ENCODE results near the gene SRGAP3.

SRGAP3 gene

DNA sequence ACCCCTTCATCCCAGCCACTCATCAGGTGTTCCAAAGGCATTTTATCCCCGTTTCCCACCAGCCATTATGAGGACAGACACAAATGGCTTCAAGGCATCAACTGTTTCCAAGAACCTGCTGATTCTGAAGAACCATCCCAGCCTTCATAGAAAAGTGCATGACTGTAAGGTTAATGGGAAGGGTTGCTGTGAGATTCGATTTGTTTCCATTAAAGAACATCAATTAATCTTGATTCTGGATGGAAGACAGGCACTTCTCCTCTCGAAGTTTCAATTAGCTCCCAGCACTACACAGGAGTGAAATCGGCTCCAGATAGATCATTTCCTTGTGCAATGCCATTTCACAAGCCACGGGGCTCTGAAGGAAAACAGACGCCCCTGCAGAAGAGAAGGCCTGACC is 25.8 kb downstream of the SRGAP3 start:
- no peak for DNase-seq

DNA sequence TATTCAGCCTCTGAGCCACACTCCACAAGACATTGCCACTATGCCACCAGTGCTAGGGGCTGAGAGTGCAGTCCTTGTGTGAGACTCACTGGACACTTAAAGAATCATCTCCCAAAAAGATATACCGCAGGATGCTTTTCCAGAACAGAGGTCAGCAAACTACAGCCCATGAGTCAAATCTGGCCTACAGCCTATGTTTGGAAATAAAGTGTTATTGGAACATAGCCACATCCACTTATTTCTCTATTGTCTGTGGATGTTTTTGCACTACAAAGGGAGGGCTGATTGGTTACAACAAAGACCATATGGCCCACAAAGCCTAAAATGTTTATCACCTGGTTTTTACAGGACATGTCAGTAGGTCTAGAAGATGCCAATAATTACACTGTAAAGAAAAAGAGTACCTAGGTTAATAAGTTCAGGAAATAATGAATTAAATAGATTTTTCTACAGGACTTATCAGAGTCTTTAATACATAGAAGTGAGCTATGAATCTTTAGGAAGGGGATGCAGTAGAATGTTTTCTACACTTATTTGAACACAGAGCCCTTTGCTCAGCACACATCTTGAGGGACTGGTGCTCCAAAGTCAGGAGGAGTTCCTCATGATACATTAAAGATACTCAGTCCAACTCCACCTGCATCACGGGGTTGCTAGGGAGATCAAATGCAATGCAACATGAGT is 26.3 kb downstream of the SRGAP3 start:
- no peak for DNase-seq

DNA sequence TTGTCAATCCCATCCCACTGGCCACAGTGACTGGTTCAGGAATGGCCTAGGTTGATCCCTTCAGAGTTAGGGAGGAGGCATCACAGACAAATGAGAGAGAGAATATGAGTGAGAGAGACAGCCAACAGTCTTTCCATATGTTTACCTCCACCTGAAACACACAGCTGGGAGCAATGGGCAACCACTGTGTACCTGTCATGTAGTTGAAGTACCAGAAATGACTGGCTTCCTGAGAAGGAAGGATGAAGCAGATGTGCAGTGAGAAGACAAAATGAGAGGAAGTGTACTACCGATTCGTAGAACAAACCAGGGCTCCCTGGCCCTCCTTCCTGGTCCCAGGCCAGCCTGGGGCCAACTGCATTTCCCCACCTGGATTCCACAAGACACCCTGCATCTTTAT is 27.4 kb downstream of the SRGAP3 start:
- no peak for DNase-seq

DNA sequence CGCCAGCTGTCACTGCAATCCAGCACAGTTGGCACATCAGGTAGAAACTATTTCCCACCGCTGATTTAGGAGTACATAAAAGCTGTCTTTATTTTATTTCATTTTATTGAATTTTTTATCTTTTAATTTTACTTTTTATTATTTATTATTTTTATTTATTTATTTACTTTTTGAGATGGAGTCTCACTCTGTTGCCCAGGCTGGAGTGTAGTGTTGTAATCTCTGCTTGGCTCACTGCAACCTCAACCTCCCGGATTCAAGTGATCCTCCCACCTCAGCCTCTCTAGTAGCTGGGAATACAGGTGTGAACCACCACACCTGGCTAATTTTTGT is 31.0 kb downstream of the SRGAP3 start:
- DNase-seq = no peak

DNA sequence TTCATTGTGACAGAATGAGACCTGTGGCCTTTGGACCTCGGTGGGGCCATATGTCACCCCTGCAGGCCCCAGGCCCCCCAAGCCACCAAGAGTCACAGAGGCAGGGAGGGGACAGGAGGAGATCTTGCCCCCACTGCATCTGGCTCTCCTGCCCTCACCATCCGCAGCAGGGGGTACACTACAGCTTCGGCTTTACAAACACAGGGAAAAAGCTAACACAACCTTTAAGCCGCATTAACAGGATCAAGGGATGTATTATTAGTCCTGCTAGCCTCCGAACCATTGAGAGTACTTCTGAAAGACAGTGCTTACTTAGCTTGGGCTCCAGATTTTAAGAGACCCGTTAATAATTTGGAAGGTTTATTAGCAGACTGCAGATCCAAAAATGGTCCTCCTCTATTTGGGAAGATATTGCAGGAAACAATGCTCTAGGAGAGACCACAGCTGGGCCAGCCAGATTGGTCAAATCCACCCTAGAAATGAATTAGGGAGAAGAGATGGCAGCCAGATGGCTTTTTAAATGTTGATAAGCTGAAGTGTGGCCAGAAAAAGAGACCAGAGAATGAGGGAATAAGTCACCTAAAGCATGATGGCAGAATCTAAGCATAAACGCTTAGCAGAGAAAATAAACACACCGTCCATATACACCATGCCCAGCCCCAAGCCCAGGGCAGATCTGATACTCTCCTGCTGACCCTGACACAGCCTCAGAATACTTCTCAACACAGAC is 31.5 kb downstream of the SRGAP3 start:
- DNase-seq = no peak

DNA sequence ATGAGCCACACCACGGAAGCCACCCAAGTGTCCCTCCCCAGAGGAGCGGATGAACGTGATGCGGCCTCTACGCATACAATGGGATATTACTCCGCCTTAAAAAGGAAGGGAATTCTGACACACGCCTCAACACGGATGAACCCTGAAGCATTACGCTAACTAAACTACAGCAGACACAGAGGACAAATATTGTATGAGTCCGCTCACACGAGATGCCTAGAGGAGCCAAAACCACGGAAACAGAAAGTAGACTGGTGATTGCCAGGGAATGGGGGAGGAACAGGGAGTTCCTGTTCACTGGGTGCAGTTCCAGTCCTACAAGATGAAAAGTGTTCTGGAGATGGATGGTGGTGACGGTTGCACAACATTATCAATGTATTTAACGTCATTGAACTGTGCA is 32.7 kb downstream of the SRGAP3 start:
- no peak for DNase-seq

DNA sequence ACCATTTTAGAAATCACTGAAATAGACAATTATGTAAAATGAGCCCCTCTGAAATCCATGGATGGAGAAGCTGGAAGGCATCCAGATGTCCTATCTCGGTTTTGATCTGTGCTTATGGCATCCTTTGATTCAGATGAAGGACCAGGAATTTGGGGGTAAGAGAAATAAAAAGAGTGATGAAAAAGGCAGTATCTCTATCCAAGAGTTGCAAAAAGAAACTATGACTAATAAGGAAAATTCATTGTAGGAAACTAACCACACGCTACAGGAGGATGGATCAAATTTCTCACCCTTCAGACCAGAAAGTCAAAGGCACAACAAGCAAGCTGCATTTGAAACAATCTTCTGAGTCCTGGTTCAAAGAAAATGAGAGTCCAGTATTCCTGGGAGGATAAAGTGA is 34.8 kb downstream of the SRGAP3 start:
- no peak for DNase-seq

DNA sequence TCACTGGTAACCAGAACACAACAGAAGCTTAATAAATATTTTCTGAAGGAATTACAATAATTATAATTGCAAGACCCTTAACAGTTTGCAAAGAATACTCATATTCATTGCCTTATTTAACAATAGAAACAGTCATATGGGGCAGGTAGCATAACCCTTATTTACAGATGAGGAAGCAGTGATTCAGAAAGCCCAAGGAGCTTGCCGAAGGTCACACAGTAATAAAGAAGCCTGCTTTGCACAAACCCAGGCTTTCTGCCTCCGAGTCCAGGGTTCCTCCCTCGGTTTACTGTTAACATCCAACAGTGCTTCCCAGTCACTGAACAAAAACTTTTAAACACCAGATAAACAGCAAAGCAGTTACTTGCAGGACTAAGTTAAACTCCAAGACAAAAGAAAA is 35.3 kb downstream of the SRGAP3 start:
- no peak for DNase-seq

DNA sequence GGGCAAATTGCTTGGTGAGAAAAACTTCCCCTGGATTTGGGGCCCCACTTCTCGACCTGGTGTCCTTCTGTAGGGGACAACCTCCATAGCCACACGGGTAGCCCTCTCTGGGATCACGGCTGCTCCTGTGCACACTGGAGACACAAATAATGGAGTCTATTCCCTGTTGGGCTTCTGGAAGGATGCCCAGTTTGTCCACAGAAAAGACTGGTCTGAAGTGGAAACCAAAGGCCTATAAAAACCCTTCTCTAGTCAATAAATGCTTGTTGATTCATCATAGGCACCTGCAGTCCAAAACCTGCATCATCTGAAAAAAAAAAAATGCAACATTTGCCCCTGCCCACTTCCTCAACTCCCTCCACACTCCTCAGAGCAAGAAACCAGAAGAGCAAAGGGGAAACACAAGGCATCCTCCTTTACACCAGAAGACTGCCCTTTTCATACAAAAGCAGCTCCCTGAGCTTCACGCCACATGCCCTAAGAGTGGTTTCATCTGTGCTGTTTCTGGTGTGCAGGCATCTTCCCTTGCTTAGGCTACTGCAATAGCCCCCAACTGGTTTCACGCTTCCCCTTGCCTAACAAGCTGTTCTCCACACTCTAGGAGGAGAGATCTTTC is 36.3 kb downstream of the SRGAP3 start:
- DNase-seq = peak; percentile 28

DNA sequence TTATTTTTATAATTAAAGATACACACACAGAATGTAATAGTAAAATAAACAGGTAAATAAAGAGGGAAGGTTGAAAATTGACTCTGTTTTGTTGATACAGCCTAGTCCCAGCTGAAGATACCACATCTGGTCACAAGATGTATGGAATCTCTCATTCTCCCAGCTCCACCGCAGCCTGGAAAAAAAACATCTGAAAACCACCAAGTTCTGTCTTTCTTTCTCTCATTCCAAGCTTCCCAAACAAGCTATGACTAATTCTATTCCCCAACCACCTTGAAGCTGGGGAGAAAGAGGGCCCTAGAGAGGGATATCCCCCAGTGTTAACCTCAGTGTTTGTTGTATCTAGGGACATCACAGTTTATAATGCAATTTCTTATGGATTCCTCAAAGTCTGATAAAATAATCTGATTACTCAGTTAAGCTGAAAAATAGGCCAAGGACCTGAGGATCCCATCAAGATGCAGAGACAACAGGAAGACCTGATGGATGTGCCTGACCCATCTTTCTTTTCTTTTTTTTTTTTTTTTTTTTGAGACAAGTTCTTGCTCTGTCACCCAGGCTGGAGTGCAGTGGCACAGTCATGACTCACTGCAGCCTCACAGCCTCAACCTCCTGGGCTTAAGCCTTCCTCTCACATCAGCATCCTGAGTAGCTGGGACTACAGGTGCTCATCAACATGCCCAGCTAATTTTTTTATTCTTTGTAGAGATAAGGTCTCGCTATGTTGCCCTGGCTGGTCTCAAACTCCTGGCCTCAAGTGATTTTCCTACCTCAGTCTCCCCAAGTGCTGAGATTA is 38.1 kb downstream of the SRGAP3 start:
- no peak for DNase-seq

- DNase-seq = no peak
These were observed 39.7 kb downstream of the SRGAP3 start for GRCh38 chr3:9209777-9210176.

DNA sequence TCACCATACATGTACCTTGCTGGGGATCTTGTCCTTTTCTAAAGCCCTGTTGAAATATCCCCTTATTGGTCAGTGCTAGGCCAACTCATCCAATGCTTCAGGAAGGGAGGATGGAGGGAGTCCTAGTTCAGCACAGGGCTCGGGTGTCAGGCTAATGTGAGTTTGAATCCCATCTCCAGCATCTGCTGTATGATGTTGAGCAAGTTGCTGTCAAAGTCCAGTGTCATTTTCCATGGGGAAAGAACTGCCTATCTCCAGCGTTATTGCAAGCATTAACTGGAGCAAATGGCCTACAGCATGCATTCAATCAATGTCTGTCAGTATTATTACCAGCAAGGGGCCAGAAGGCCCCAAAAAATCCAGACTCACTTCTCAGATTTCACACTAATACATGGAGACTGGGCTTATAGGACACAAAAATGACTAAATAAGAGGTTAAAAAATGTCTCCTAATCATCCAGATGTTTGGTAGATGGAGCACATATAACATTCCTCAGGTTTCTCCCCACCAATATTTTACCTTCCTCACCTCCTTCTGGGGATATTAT is 40.8 kb downstream of the SRGAP3 start:
- no peak for DNase-seq

DNA sequence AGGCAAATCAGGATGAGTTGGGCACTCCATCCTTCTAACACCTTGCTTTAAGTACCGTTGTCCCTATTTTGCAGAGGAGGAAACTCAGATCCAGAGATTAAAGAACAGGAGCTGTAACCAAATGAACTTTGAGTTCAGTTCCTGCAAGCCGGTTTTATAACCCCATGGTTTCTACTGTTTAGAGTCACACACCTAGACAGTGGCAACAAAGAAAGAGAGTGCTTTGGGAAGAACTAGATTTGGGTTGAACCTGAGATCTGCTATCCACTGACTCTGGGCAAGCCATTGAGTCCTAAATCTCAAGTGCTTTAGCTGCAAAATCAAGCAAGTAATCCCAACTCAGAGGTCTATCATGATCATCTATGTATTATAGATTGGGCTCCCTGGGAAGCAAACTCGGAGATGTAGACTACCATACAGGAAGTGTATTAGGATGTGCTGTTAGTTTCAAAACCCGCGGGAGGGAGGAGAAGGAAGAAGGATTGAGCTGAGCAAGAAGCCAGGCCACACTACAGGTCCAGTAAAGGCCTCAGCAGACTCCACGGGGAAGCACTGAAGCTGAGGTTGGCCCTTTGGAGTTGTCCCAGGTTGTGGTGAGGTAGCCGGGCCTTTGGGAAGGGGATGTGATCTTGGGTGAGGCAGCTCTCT is 42.2 kb downstream of the SRGAP3 start:
- DNase-seq = no peak

GRCh38 chr3:9206287-9206686 is 43.2 kb downstream of the SRGAP3 start:
- no peak for DNase-seq

- DNase-seq = no peak
These were observed 43.9 kb downstream of the SRGAP3 start for GRCh38 chr3:9205345-9206143.

- DNase-seq = no peak
These were observed 45.0 kb downstream of the SRGAP3 start for GRCh38 chr3:9204253-9204992.

DNA sequence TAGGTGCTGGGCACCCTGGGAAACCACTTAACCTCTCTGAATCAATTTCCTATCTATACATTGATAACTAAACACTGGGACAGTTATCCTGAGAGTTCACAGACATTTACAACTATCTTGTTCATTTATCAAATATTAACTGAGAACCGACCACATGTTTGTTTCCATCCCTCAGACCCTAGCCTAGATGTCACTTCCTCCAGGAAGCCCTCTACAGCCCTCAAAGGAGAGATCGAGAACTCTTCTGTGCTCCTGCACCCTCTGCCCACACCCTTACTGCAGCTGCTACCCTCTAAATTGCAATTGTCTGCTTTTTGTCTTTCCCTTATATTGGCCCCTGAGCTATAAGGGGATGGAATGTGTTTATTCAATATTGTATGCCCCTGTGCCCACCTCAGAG is 46.1 kb downstream of the SRGAP3 start:
- no peak for DNase-seq

GRCh38 chr3:9202546-9202945 is 46.9 kb downstream of the SRGAP3 start:
- DNase-seq = no peak

DNA sequence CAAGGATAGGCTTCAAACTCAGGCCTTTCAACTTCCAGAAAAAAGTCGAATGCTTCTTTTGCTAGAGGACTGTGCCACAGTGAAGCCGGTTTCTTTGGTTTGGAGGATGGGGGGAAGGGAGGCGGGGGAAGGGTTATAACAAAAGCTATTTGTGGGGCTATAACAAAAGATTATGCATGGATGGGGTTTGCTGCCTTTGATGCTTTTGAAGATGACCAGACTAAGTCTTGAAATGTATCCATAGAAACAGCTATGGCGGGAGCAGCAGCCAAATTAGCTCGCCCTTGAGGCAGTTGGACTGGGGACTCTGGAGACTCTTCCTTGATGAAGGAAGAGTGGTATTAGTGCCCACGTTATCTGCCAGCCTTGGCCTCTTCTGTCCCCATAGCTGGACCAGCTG is 47.5 kb downstream of the SRGAP3 start:
- DNase-seq = no peak

DNA sequence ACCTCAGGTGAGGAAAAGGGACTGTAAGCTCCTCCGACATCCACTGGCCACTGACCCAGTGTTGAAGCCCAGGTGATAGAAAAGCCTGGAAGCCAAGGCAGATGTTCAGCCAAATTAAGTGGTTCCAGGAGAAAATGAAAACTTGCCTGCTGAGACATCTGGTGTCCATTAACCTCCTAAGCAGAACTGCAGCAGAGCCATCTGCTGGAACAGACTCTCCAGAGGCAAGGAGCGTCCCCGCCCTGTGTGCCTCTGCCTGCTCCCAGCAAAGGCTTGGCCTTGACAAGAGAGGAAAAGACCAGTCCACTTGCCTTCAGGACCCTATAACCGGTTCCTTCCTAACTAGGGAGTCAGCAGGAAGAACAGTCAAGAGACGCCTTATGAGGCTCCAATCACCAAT is 48.2 kb downstream of the SRGAP3 start:
- no peak for DNase-seq

- DNase-seq = no peak
These were observed 49.7 kb downstream of the SRGAP3 start for GRCh38 chr3:9199775-9200174.

Data from DMS53 (cell line).